Ishikawa (cell line): ENCODE results near the gene SPINK4.

ENCODE experiments used
- CEBPB ChIP-seq: IDR thresholded peaks from 2 replicates; pipeline ENCODE4 v1.6.1; 2012
- EGR1 ChIP-seq: IDR thresholded peaks from 2 replicates; pipeline ENCODE4 v1.6.1; 2012
- EP300 ChIP-seq: IDR thresholded peaks from 2 replicates; pipeline ENCODE4 v1.6.1; 2012; ENCODE audit warnings: borderline replicate concordance
- FOXM1 ChIP-seq: IDR thresholded peaks from 2 replicates; pipeline ENCODE4 v1.6.1; 2012; ENCODE audit warnings: low read depth, borderline replicate concordance
- MAX ChIP-seq: IDR thresholded peaks from 2 replicates; pipeline ENCODE4 v1.6.1; 2012
- NFIC ChIP-seq: IDR thresholded peaks from 2 replicates; pipeline ENCODE4 v1.6.1; 2012
- RAD21 ChIP-seq: IDR thresholded peaks from 2 replicates; pipeline ENCODE4 v1.6.1; 2012; ENCODE audit warnings: low read depth
- REST ChIP-seq: IDR thresholded peaks from 2 replicates; pipeline ENCODE4 v1.6.1; 2012; ENCODE audit warnings: low read depth, mild to moderate bottlenecking
- TAF1 ChIP-seq: IDR thresholded peaks from 2 replicates; pipeline ENCODE4 v1.6.1; 2012; ENCODE audit warnings: low read depth, mild to moderate bottlenecking
- TEAD4 ChIP-seq: IDR thresholded peaks from 2 replicates; pipeline ENCODE4 v1.6.1; 2012
- USF1 ChIP-seq: IDR thresholded peaks from 2 replicates; pipeline ENCODE4 v1.6.1; 2012
- YY1 ChIP-seq: IDR thresholded peaks from 2 replicates; pipeline ENCODE4 v1.6.1; 2012; ENCODE audit warnings: low read depth
- ZBTB7A ChIP-seq: IDR thresholded peaks from 2 replicates; pipeline ENCODE4 v1.6.1; 2012; ENCODE audit warnings: low read depth

GRCh38 chr9:33288235-33288634 is 48.3 kb downstream of the SPINK4 start:
- no peak for TF ChIP-seq YY1
- TF ChIP-seq REST = no peak
- TF ChIP-seq MAX = no peak
- no peak for TF ChIP-seq NFIC
- no peak for TF ChIP-seq RAD21
- TF ChIP-seq CEBPB = no peak
- no peak for TF ChIP-seq TAF1
- TF ChIP-seq EGR1 = no peak
- TF ChIP-seq FOXM1 = no peak
- TF ChIP-seq USF1 = no peak
- no peak for TF ChIP-seq EP300
- TF ChIP-seq ZBTB7A = no peak
- no peak for TF ChIP-seq TEAD4
